ENCODE results near the gene DENND1B.

DNA sequence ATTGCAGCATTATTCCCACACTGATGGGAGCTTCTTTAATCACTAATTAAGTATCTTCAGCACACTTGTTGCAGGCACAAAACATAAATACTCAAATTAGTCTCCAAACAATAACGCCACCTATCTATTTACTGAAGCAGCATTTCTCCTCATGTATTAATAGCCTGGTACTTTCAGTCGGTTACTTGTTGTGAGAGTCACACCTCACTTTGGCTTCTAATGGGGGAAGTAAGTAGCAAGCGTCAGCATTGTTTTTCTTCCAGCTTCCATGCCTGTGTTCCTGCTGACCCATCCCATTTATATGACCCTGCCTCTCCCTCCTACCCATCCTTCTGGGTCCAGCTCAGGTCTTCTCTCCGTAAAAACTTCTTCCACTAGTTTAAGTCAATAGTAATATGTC lies 31.9 kb upstream of the DENND1B start:
- TF ChIP-seq CTCF (conservative IDR thresholded peaks at IDR 0.05) (no peak), EZH2 (IDR thresholded peaks at IDR 0.05; ENCODE audit: low read depth) (no peak)
